ENCODE data around the gene ARPC3. TPM values are rescaled to one million over a fixed set of nuclear protein-coding genes. Genes with fewer than 3 reads are reported as not detected.

Gene ARPC3
- total and polyA plus RNA-seq, 2 experiments from 2014 or later: 356 to 411 TPM

DNA sequence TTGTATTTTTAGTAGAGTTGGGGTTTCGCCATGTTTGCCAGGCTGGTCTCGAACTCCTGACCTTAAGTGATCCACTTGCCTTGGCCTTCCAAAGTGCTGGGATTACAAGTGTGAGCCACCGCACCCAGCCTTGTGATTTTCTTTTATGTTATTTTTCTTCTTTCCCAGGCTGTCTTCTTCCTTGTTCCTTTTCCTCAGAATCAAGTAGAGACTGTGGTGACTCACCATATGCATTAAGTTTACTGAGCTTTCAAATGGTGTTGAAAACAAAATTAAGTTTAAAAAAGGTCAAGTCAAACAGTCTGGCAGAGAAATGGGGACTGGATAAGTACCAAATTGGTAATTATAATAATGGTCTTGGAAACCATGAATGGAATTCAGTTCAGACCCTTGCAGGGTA is 5.7 kb downstream of the ARPC3 start (continued):
- TF ChIP-seq, protein P1, sequence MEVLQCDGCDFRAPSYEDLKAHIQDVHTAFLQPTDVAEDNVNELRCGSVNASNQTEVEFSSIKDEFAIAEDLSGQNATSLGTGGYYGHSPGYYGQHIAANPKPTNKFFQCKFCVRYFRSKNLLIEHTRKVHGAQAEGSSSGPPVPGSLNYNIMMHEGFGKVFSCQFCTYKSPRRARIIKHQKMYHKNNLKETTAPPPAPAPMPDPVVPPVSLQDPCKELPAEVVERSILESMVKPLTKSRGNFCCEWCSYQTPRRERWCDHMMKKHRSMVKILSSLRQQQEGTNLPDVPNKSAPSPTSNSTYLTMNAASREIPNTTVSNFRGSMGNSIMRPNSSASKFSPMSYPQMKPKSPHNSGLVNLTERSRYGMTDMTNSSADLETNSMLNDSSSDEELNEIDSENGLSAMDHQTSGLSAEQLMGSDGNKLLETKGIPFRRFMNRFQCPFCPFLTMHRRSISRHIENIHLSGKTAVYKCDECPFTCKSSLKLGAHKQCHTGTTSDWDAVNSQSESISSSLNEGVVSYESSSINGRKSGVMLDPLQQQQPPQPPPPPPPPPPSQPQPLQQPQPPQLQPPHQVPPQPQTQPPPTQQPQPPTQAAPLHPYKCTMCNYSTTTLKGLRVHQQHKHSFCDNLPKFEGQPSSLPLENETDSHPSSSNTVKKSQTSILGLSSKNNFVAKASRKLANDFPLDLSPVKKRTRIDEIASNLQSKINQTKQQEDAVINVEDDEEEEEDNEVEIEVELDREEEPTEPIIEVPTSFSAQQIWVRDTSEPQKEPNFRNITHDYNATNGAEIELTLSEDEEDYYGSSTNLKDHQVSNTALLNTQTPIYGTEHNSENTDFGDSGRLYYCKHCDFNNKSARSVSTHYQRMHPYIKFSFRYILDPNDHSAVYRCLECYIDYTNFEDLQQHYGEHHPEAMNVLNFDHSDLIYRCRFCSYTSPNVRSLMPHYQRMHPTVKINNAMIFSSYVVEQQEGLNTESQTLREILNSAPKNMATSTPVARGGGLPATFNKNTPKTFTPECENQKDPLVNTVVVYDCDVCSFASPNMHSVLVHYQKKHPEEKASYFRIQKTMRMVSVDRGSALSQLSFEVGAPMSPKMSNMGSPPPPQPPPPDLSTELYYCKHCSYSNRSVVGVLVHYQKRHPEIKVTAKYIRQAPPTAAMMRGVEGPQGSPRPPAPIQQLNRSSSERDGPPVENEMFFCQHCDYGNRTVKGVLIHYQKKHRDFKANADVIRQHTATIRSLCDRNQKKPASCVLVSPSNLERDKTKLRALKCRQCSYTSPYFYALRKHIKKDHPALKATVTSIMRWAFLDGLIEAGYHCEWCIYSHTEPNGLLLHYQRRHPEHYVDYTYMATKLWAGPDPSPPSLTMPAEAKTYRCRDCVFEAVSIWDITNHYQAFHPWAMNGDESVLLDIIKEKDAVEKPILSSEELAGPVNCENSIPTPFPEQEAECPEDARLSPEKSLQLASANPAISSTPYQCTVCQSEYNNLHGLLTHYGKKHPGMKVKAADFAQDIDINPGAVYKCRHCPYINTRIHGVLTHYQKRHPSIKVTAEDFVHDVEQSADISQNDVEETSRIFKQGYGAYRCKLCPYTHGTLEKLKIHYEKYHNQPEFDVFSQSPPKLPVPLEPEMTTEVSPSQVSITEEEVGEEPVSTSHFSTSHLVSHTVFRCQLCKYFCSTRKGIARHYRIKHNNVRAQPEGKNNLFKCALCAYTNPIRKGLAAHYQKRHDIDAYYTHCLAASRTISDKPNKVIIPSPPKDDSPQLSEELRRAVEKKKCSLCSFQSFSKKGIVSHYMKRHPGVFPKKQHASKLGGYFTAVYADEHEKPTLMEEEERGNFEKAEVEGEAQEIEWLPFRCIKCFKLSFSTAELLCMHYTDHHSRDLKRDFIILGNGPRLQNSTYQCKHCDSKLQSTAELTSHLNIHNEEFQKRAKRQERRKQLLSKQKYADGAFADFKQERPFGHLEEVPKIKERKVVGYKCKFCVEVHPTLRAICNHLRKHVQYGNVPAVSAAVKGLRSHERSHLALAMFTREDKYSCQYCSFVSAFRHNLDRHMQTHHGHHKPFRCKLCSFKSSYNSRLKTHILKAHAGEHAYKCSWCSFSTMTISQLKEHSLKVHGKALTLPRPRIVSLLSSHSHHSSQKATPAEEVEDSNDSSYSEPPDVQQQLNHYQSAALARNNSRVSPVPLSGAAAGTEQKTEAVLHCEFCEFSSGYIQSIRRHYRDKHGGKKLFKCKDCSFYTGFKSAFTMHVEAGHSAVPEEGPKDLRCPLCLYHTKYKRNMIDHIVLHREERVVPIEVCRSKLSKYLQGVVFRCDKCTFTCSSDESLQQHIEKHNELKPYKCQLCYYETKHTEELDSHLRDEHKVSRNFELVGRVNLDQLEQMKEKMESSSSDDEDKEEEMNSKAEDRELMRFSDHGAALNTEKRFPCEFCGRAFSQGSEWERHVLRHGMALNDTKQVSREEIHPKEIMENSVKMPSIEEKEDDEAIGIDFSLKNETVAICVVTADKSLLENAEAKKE (CRISPR knock-in tag; IDR thresholded peaks at IDR 0.05): no peak
- TF ChIP-seq, protein P2, sequence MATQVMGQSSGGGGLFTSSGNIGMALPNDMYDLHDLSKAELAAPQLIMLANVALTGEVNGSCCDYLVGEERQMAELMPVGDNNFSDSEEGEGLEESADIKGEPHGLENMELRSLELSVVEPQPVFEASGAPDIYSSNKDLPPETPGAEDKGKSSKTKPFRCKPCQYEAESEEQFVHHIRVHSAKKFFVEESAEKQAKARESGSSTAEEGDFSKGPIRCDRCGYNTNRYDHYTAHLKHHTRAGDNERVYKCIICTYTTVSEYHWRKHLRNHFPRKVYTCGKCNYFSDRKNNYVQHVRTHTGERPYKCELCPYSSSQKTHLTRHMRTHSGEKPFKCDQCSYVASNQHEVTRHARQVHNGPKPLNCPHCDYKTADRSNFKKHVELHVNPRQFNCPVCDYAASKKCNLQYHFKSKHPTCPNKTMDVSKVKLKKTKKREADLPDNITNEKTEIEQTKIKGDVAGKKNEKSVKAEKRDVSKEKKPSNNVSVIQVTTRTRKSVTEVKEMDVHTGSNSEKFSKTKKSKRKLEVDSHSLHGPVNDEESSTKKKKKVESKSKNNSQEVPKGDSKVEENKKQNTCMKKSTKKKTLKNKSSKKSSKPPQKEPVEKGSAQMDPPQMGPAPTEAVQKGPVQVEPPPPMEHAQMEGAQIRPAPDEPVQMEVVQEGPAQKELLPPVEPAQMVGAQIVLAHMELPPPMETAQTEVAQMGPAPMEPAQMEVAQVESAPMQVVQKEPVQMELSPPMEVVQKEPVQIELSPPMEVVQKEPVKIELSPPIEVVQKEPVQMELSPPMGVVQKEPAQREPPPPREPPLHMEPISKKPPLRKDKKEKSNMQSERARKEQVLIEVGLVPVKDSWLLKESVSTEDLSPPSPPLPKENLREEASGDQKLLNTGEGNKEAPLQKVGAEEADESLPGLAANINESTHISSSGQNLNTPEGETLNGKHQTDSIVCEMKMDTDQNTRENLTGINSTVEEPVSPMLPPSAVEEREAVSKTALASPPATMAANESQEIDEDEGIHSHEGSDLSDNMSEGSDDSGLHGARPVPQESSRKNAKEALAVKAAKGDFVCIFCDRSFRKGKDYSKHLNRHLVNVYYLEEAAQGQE (IDR thresholded peaks at IDR 0.05; ENCODE audit: unreplicated experiment): no peak
- TF ChIP-seq JUNB (IDR thresholded peaks at IDR 0.05; ENCODE audit: unreplicated experiment) (no peak), EZH2 (IDR thresholded peaks at IDR 0.05; ENCODE audit: low read depth, unreplicated experiment) (no peak), EZH2phosphoT487 (IDR thresholded peaks at IDR 0.05; ENCODE audit: unreplicated experiment) (no peak)
- TF ChIP-seq, protein P3, sequence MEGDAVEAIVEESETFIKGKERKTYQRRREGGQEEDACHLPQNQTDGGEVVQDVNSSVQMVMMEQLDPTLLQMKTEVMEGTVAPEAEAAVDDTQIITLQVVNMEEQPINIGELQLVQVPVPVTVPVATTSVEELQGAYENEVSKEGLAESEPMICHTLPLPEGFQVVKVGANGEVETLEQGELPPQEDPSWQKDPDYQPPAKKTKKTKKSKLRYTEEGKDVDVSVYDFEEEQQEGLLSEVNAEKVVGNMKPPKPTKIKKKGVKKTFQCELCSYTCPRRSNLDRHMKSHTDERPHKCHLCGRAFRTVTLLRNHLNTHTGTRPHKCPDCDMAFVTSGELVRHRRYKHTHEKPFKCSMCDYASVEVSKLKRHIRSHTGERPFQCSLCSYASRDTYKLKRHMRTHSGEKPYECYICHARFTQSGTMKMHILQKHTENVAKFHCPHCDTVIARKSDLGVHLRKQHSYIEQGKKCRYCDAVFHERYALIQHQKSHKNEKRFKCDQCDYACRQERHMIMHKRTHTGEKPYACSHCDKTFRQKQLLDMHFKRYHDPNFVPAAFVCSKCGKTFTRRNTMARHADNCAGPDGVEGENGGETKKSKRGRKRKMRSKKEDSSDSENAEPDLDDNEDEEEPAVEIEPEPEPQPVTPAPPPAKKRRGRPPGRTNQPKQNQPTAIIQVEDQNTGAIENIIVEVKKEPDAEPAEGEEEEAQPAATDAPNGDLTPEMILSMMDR (conservative IDR thresholded peaks at IDR 0.05; ENCODE audit: low read depth in 2 of 2): no peak

Measured in GM23338 (cell line).